ENCODE measurements around the gene NOXRED1.

NOXRED1 gene

DNA sequence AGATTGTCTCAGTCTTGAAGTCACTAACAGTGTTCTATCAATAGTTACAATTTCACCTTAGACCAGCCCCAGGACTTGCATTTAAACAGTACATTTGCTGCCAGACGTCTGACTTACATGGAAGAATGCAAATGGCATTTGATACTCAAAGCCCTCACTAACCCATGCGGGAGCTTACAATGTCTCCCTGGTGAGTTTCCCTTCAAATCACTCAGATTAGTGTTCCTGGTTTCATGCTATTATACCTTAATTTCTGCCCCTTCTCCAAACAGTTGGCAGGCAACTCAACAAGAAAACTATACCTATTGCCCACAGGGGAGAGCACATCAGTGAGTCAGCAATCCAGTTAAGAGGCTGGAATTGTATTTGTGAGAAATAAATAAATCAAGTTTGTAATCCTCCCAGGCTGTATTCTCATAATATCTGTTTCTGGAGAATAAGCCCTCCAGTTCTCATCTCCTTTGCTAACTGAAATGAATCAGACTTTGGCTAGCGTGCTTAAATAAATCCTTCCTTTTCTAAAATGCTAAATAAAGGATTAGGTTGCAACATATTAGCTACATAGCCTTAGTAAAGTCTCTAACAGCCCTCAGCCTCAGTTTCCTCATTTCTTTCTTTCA, 78.8 kb downstream of the NOXRED1 start:
- no peak for DNase-seq (ENCODE audit: low spot score in 2 of 2)
- peaks cover 13% of the 10 kb centered on the region for H3K4me1 Mint-ChIP-seq
- ATAC-seq (ENCODE audit: low read depth) = no peak
- peaks cover 34% of the 10 kb centered on the region for H3K36me3 Mint-ChIP-seq
- peak overlapping the region; percentile 81 for H3K27ac Mint-ChIP-seq
- no peaks in the 10 kb centered on the region for H3K27me3 Mint-ChIP-seq
- H3K4me3 Mint-ChIP-seq = no peak overlapping the region
- no peaks in the 10 kb centered on the region for H3K9me3 Mint-ChIP-seq

Data from memory B cell (primary cell).